IPS-15b (cell line): ENCODE data around the gene MEGF6.

Experiments
- H3K27me3 ChIP-seq: one replicate; pipeline ENCODE4 v1.6.1; 2013; ENCODE audit warnings: low read length; ENCODE audit not compliant: control insufficient read depth, insufficient read depth
- H3K36me3 ChIP-seq: one replicate; pipeline ENCODE4 v1.6.1; 2013; ENCODE audit warnings: low read length; ENCODE audit not compliant: control insufficient read depth, insufficient read depth
- H3K4me1 ChIP-seq: one replicate; pipeline ENCODE4 v1.6.1; 2013; ENCODE audit warnings: mild to moderate bottlenecking, low read length; ENCODE audit not compliant: control insufficient read depth, insufficient read depth
- H3K4me3 ChIP-seq: one replicate; pipeline ENCODE4 v1.5.1; 2013; ENCODE audit warnings: low read depth, low read length
- H3K9ac ChIP-seq: one replicate; pipeline ENCODE4 v1.6.1; 2013; ENCODE audit warnings: low read depth, mild to moderate bottlenecking, low read length
- H3K9me3 ChIP-seq: one replicate; pipeline ENCODE4 v1.6.1; 2013; ENCODE audit warnings: mild to moderate bottlenecking, low read length; ENCODE audit not compliant: control insufficient read depth, insufficient read depth

The MEGF6 gene

GRCh38 chr1:3459051-3459908 lies 152.0 kb downstream of the MEGF6 start:
- Histone ChIP-seq H3K9me3 (no peaks in the 10 kb centered on the region), H3K4me3 (no peak overlapping the region), H3K4me1 (peaks cover 6% of the 10 kb centered on the region), H3K36me3 (peaks cover 9% of the 10 kb centered on the region), H3K27me3 (no peaks in the 10 kb centered on the region), H3K9ac (no peak overlapping the region)

- H3K9ac ChIP-seq: no peak overlapping the region
- H3K9me3 ChIP-seq: no peaks in the 10 kb centered on the region
- no peak overlapping the region for H3K4me3 ChIP-seq
- peaks cover 3% of the 10 kb centered on the region for H3K36me3 ChIP-seq
- H3K4me1 ChIP-seq: peaks cover 12% of the 10 kb centered on the region
- no peaks in the 10 kb centered on the region for H3K27me3 ChIP-seq
Observed at GRCh38 chr1:3457910-3458883, 153.1 kb downstream of the MEGF6 start.

- peaks cover 12% of the 10 kb centered on the region for H3K4me1 ChIP-seq
- no peaks in the 10 kb centered on the region for H3K27me3 ChIP-seq
- H3K9me3 ChIP-seq: no peaks in the 10 kb centered on the region
- H3K36me3 ChIP-seq: peaks cover 3% of the 10 kb centered on the region
- H3K9ac ChIP-seq: no peak overlapping the region
- no peak overlapping the region for H3K4me3 ChIP-seq
Observed at GRCh38 chr1:3456964-3457909, 154.1 kb downstream of the MEGF6 start.

- no peak overlapping the region for H3K9ac ChIP-seq
- no peaks in the 10 kb centered on the region for H3K27me3 ChIP-seq
- peaks cover 3% of the 10 kb centered on the region for H3K36me3 ChIP-seq
- no peak overlapping the region for H3K4me3 ChIP-seq
- peaks cover 12% of the 10 kb centered on the region for H3K4me1 ChIP-seq
- no peaks in the 10 kb centered on the region for H3K9me3 ChIP-seq
Observed at GRCh38 chr1:3456449-3456963, 154.8 kb downstream of the MEGF6 start.

- Histone ChIP-seq H3K4me1 (peaks cover 12% of the 10 kb centered on the region), H3K9me3 (no peaks in the 10 kb centered on the region), H3K36me3 (no peaks in the 10 kb centered on the region), H3K4me3 (peak overlapping the region; percentile 60), H3K27me3 (no peaks in the 10 kb centered on the region), H3K9ac (peak overlapping the region; percentile 81)
Observed at GRCh38 chr1:3455670-3456448, 155.4 kb downstream of the MEGF6 start.

- H3K4me1 ChIP-seq: peaks cover 12% of the 10 kb centered on the region
- peak overlapping the region; percentile 60 for H3K4me3 ChIP-seq
- H3K9me3 ChIP-seq: no peaks in the 10 kb centered on the region
- no peaks in the 10 kb centered on the region for H3K36me3 ChIP-seq
- H3K9ac ChIP-seq: peak overlapping the region; percentile 81
- no peaks in the 10 kb centered on the region for H3K27me3 ChIP-seq
Observed at GRCh38 chr1:3454811-3455618, 156.3 kb downstream of the MEGF6 start.

GRCh38 chr1:3453891-3454810 lies 157.2 kb downstream of the MEGF6 start, which contains the start of gene ARHGEF16:
ARHGEF16 (plus strand) TSS chr1:3454665; CDS start chr1:3463085, 8,420 bp downstream.
- no peaks in the 10 kb centered on the region for H3K36me3 ChIP-seq
- peak within 1 kb of the TSS; percentile 60 for H3K4me3 ChIP-seq
- peaks cover 12% of the 10 kb centered on the region for H3K4me1 ChIP-seq
- no peaks in the 10 kb centered on the region for H3K27me3 ChIP-seq
- H3K9me3 ChIP-seq: no peaks in the 10 kb centered on the region
- H3K9ac ChIP-seq: peak within 1 kb of the TSS; percentile 85

GRCh38 chr1:3453203-3453761 lies 158.0 kb downstream of the MEGF6 start:
- Histone ChIP-seq H3K27me3 (no peaks in the 10 kb centered on the region), H3K9ac (peak overlapping the region; percentile 85), H3K36me3 (no peaks in the 10 kb centered on the region), H3K4me1 (peaks cover 12% of the 10 kb centered on the region), H3K9me3 (no peaks in the 10 kb centered on the region), H3K4me3 (peak overlapping the region; percentile 45)

GRCh38 chr1:3452866-3453175 lies 158.5 kb downstream of the MEGF6 start:
- Histone ChIP-seq H3K9ac (peak overlapping the region; percentile 60), H3K9me3 (no peaks in the 10 kb centered on the region), H3K4me3 (no peak overlapping the region), H3K4me1 (peaks cover 12% of the 10 kb centered on the region), H3K36me3 (no peaks in the 10 kb centered on the region), H3K27me3 (no peaks in the 10 kb centered on the region)
